ENCODE data around the gene FOXP1.
"Not testable (repeated sequence)": the region's sequence is repeated elsewhere in the genome, so short reads cannot be mapped to it uniquely, and the experiment has no call there.

Gene FOXP1

GRCh38 chr3:71033681-71034220, 549.8 kb downstream of the FOXP1 start:
- no peak for DNase-seq (ENCODE audit: low read depth)

DNA sequence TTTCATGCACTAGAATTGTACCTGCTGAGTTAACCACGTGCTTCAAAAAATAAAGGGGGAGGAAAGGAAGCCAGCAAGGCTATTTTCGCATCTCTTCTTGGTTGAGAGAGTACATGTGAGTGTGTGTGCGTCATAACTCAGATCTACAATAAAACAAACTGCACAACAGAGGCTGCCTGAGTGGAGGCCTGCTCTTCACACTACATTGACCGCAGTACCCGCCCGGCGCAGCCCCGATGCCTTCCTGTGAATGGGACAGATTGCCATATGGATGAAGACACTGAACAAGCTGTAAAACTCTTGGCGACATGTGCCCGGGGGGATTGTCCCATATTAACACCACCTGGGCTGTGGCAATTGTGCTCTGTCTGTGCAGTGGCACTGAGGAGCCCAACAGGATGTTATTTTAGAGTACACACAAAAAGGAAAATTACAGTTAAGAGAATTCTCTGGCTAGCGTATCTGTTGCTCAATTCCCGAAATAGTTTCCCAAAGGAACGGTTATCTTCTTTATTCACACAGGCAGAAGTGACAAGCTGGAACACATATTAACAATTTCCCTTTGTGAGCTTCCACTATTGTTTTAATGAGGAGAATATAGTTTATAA, 551.5 kb downstream of the FOXP1 start:
- no peak for DNase-seq (ENCODE audit: low read depth)

DNA sequence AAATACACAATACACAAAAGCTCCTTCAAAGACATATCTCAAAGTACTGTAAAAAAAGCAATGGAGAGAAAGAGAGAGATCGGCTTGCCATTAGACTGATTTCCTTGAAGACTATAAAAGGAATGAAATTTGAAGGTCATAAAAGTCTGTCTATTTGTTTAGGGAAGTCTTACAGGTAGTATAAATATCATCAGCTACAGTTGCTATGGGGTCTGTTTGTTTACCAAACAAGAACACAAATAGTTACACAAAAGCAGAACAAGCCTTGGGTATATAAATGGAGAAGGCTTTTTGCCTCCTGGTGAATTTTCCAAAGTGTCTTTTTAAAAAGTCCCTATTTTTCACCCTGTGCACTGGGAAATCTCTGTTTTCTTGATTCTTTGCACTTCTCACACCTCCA, 552.3 kb downstream of the FOXP1 start:
- no peak for DNase-seq (ENCODE audit: low read depth)

DNA sequence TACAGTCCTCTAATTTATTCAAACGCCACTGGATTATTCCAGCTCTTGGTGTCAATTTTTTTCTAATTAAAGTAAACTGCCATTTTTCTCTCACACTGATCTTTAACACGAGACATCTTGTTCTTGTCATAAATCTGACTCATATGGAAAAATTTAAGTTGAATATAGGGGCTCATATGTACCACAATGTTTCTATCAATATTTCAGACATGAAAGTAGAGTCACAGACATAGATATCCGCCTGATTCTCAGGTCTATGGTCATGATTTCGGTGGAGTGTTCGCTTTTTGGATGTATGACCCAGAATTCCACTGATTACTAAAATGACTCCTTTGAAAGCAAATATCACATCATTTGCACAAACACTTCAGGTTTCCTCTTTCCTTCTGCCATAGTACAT, 552.8 kb downstream of the FOXP1 start:
- no peak for DNase-seq (ENCODE audit: low read depth)

GRCh38 chr3:71029770-71030169, 553.8 kb downstream of the FOXP1 start:
- DNase-seq (ENCODE audit: low read depth) = no peak

- DNase-seq (ENCODE audit: low read depth) = no peak
These were observed 554.7 kb downstream of the FOXP1 start for GRCh38 chr3:71028802-71029201.

GRCh38 chr3:71028184-71028583, 555.3 kb downstream of the FOXP1 start:
- DNase-seq (ENCODE audit: low read depth) = no peak

DNA sequence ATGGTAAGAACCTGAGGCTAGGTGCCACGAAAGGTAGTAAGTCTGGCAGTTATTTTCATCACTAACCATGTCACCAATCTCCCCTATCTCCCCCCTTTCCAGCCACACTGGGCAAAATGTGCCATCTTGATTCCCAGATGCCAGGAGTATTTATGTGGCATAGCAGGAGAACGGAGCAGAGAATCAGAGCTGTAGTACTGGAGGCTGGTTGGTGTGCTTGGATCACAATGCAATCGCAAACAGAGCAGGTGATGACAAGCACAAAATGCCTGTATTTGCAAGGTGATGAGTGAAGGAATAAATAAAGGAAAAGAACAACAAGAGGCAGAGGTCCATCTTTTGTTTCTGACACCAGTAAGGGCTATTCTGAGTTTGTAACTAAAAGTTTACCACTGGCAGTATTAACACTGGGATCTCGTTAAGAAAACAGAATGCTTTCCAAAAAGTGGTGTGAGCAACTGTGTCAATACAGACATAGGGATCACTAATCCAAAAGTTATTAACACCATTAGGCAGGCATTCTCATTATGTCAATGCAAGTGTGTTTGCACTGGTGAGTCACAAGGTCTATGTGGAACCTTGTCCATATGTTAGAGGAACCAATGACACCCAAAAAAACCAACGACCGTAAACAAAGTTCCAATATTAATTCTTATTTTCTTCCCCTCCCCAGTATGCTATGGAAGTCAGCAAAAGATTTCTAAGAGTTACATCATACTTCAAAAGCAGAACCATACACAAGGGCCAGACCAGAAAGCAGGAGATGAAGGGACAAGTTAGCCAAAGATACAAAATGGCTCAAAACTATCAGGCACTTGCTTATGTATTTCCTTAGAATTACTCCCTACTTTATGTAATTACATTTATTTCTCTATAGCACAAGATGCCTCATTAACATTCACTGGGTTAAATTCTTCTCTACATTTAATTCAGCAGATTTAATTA, 556.6 kb downstream of the FOXP1 start:
- DNase-seq (ENCODE audit: low read depth) = no peak

DNA sequence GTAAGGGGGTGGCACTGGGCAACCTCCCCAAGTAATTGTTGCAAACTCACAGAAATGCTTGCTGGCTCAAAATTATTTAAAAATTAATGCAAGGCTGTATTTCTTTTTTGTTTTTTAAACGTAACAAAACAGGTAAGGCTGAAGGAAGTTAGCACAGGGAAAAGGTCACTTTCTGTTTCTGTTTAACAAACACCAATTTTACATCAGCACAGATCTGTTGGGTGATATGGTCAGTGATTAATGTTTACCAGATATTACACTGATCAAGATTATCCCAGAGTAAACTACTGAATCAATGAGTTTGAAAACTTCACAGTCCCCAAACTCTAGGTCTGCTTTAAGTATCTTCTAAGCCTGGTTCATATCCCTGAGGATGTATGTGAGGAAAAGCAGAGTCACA, 558.0 kb downstream of the FOXP1 start:
- no peak for DNase-seq (ENCODE audit: low read depth)

GRCh38 chr3:71025010-71025409, 558.5 kb downstream of the FOXP1 start:
- DNase-seq (ENCODE audit: low read depth) = no peak

DNA sequence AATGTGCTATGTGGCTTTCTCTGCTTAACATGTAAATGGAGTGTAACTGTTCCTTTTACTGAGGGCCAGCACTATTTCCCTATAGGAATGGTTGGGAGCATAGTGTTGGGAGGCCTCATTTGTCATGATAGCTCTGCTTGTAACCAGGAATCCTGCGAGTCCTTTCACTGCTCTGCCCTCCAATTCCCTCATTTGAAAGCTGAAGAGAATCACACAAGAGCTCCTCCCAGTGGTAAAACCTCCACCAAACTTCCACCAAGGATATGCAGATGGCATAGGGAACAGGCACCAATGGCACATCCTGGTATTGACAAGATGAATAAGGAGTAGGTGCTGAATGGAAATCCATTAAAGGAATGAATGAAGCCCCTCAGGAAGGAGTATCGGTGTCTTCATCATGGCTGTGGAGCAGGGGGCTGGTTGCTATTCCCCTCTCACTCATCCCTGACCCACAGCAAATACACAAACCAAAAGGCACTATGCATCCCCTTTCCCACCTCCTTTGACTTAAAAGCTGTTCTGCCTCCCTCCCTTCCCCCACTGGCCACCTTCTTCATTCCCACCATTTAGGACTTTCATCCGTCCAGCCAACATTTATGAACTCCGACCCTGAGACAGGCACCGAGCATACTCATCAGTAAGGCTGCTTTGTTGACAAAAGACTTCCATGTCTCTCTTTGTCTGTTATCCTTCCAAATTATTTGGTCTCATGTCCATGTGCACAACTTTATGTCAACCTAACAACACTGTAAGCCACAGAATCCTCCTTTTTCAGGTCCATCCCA, 560.8 kb downstream of the FOXP1 start:
- no peak for DNase-seq (ENCODE audit: low read depth)

DNA sequence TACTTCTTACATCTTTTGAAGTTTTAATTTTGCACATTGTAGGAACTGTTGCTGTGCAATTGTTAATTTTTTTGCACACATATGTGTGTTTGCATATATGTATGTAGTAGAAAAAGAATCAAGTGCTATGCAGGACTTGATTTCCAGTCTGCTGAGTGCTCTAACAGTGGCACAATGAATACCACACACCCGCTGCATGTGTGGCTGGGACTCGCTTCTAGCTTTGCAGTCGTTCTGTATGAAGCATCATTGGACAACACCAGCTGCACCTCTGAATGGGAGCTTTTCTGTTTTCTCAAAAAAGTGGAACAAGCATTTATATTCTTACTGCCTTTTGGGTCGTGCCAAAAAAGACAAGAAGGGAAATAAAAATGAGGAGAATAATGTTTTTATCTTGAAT, 564.7 kb downstream of the FOXP1 start:
- no peak for DNase-seq (ENCODE audit: low read depth)

GRCh38 chr3:71016178-71016845, 567.2 kb downstream of the FOXP1 start:
- DNase-seq (ENCODE audit: low read depth) = no peak

DNA sequence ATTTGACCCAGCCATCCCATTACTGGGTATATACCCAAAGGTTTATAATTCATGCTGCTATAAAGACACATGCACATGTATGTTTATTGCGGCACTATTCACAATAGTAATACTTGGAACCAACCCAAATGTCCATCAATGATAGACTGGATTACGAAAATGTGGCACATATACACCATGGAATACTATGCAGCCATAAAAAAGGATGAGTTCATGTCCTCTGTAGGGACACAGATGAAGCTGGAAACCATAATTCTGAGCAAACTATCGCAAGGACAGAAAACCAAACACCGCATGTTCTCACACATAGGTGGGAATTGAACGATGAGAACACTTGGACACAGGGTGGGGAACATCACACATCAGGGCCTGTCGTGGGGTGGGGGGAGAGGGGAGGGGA, 568.9 kb downstream of the FOXP1 start:
- not testable (repeated sequence) for DNase-seq (ENCODE audit: low read depth)

GRCh38 chr3:71012971-71013370, 570.6 kb downstream of the FOXP1 start:
- DNase-seq (ENCODE audit: low read depth) = no peak

DNA sequence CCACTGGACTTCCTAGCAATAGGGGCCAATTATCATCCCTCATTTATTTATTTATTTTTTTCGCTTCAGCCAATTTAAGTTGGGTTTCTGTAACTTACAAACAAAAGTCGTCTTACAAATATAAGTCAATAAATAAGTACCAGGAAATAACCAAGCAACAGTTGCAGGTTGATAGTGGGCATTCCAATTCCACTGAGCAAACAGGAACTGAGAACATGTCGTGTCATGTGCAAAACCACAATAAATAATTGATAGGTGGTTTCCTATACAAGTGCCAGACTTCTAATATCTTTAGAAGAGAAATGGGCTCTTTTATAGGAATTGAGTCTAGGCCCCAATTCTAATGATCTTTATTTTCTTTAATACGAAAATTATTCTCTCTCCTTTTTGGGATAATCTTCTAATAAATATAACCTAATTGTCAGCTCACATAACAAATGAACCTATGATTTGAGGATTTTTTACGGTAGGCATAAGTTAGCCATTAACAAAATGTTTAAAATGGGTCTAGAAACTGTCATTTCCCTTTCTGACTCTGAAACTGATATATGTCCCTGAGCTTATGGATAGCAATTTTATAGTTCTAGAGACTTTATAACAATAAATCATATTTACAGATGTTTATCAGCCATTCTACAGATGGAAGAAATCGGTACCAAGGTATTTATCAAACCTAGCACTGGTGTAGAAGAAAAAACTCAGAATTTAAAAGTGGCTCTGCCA, 571.8 kb downstream of the FOXP1 start:
- DNase-seq (ENCODE audit: low read depth) = no peak

DNA sequence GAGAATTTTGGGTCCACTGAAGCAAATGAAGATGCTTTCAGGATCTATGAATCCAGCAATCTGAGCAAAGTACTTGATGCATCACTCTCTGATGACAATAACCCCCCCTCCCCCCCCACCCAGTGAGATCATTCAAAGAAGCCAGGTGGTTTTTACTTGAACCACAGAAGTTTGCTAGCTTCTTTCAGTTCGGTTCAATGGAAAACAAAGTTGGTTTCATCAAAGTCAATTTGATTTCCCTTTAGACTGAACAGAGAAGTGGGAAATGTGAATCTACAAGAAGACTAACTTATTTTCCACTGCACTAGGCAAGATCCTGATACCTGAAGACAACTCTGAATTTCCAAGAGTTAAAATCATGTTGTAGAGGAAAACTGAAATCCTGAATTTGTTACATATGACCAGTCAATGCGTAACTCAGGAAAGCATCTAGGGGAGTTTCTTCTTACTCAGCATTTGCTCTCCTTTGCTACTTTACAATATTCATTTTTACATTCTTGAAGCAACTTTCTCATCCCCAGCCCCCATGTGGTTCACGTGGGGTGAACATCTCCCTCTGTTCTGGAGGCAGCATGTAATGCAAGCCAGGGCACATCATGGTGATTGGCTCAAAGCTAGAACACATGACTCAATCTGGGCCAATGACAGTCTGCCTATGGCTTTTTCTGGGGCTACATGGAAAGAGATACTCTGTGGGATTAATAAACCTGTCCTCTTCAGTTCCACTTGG, 572.6 kb downstream of the FOXP1 start:
- DNase-seq (ENCODE audit: low read depth) = peak; percentile 20

DNA sequence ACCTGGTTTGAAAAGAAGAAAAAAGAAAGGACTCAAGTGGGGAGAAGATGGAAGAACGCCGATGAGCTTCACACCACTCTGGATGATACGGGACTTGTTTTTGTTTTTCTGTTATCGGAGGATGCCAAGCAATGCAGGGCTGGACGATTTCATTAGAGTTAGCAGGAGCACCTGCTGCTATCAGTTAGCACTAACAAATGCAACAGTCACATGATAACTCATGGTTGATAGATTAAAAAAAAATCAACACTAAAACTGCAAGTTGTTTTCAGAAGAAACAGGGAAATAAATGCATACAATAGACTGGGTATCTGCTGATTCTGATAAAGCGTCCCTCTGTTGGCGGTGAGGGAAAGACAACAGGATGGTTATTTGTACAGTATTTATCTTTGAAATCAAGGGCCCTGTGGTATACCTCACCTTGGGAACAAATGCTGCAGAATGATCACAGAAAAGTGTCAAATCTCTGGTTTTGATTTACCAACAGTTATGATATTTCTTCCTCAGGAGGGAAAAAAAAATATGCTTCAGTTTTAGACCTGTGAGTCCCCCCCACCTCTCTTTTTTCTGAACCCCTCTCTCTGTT, 575.1 kb downstream of the FOXP1 start:
- no peak for DNase-seq (ENCODE audit: low read depth)

- no peak for DNase-seq (ENCODE audit: low read depth)
These were observed 576.4 kb downstream of the FOXP1 start for GRCh38 chr3:71006810-71007785.

Measured in stimulated activated CD8-positive, alpha-beta memory T cell treated with anti-CD3 and anti-CD28 coated beads, Interleukin-12 subunit alpha, Interleukin-12 subunit beta, amount 100 ng/mL, for 1 hour (primary cell).